Measurements from ENCODE around the gene RPH3AL.
A peak's percentile ranks its signal among the peaks of the same experiment; 100 is the strongest.

Gene RPH3AL

GRCh38 chr17:300881-301280 is 51.7 kb downstream of the RPH3AL start:
- DNase-seq = no peak

DNA sequence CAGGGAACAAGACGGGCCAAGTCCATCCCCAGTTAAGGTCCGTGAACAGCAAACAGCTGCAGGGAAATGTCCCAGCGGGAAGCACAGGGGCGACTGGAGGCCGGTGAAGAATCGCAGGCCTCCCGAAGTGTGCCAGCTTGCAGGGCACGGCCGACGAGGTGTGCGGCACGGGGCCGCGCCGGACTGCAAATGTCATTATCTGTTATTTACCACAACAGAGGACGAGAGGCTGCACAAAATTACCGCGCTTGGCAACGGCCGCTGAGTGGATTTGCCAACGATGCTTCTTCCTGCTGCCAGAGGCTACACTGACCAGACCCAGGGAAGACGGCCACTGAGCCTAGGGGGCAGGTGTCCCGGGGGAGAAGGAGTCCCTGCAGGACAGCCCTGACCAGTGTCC is 53.1 kb downstream of the RPH3AL start:
- no peak for DNase-seq

DNA sequence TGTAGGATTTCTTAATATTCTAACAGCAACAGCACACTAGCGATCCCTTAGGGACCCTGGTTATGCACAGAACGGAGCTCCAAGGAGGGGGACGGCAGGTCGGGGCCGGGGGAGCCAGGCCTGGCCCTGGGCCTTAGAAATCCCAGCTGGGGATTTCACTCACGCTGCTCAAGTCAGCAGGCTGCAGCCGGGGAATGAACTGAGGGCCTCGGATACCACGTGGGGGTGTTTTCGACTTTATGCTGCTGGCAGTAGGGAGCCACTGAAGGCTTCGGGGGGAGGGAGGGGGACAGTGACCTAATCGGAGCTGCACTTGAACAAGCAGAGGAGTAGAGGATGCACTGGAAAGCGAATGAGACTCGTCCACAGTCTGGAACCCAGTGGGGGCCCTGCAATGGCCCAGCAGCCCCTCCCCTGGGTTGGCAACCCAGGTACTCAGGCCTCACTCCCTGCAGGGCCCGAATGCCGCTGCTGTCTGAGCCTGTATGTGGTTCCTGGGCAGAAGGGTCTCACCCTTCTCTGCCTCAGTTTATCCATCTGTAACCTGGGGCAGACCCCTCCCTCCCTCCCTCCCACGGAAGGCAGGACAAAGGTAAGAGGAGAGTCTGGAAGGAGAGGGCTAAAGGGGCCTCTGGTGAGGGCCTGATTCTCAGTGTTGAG is 53.7 kb downstream of the RPH3AL start:
- peak; percentile 12 for DNase-seq

DNA sequence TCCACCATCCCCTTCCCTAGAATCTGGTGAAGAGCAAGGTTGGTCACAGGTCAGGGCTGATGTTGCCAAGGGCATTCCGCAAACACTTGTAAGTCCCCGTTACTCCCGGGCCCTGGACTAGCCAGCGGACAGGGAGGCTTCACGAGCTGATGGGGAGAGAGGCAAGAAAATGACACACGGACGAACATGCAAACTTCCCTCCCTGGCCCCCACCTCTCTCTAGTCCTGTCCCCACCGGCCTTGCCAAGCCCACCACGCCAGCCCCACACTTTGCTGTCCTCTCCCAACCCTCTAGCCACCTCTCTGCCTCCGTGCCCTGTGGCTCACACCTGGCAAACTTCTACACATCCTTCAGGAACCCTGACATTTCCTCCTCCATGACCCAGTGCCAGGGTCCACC is 54.8 kb downstream of the RPH3AL start:
- DNase-seq = no peak

GRCh38 chr17:296906-297690 is 55.5 kb downstream of the RPH3AL start:
- no peak for DNase-seq

GRCh38 chr17:296379-296778 is 56.2 kb downstream of the RPH3AL start:
- no peak for DNase-seq

DNA sequence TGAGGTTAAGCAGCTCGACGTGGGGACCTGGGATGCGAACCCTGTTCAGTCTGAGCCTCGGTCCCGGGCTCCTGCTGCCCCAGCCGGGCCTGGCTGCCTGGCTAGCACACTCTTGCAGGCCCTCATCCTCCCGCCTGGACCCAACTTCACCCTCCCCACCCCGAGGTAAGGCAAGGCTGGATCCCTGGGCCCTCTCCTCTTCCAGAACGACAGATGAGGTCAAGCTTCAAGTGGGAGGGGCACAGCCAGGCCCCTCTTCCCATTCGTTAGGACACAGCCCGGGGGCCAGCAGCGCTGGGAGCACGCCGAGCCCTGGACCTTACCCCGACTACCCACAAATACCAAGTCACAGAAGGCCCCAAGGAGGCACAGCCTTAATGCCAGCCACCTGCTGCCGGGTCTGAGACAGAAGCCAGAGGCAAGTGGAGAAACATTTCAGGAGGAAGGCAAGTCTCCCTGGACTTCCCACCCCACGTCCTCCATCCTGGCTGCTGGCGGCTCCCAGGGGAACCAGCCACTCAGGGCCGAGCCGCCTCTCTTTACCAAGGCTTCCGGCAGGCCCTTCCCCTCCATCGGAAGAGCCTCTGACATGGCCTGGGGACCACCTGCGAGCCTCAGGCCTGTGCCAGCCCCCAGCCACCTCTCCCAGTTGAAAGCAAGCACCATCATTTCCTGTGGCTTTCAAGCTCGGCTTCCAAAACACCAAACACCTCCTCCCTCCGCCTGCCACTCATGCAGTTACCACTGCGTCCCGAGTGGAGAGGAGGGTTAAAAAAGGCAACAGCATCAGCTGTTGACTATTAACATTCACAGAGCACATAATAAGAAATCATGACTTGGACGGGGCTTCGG is 59.9 kb downstream of the RPH3AL start:
- no peak for DNase-seq

GRCh38 chr17:292016-292415 is 60.6 kb downstream of the RPH3AL start:
- no peak for DNase-seq

- no peak for DNase-seq
These were observed 61.0 kb downstream of the RPH3AL start for GRCh38 chr17:291587-291986.

DNA sequence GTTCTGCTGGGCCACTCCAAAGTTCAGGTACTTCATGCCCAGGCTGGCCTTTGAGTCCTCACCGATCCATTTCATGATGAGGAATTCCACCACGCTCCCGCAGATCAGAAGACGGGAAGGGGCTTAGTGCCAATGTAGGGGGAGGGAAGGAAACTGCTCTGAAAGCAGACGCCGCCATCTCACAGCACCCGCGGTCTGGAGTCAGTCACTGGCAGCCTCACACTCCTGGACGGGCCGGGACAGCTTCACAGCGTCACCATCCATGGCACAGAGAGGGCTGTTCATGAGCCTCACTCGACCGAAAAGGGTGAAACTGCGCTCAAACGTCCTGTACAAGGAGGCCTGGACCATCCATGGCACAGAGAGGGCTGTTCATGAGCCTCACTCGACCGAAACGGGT is 62.0 kb downstream of the RPH3AL start:
- no peak for DNase-seq

DNA sequence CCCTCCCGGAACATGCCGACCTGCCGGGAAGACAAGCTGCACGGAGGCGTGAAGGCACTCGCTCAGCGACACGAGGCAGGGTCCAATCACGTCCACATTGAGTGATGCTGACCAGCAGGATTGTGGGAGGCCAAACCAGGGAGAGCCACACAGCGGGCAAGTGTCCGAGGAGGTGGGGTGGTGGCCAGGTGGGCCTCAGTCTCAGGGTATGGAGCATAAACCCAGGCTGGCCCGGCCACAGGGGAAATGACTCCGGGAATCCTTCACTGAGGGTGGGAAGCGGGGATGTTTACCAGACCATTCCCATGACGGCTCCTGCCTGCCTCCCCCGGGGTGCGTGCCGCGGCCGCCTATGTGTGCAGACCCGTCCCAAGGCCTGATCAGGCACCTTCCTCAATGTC is 62.5 kb downstream of the RPH3AL start:
- DNase-seq = no peak

GRCh38 chr17:289409-289808 is 63.2 kb downstream of the RPH3AL start:
- no peak for DNase-seq

- DNase-seq = no peak
These were observed 63.7 kb downstream of the RPH3AL start for GRCh38 chr17:288802-289356.

DNA sequence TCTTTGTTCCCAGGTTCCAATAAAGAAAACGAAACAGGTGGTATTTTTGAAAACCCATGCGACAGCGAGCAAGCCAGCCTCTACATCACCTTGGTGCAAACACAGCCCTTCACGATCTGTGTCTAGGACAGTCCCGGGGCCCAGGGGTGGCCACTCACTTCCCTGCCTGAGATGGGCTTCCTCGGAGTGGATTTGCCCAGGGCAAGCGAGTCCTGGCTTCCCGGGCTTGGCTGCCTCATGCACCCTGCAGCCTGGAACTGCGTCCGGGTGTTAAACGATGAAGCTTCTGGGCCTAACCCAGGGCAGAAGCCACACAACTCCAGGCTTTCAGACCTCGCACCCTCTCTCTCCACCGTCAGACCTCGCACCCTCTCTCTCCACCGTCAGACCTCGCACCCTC is 66.0 kb downstream of the RPH3AL start:
- DNase-seq = no peak

GRCh38 chr17:285751-286422 is 66.7 kb downstream of the RPH3AL start:
- DNase-seq = no peak

DNA sequence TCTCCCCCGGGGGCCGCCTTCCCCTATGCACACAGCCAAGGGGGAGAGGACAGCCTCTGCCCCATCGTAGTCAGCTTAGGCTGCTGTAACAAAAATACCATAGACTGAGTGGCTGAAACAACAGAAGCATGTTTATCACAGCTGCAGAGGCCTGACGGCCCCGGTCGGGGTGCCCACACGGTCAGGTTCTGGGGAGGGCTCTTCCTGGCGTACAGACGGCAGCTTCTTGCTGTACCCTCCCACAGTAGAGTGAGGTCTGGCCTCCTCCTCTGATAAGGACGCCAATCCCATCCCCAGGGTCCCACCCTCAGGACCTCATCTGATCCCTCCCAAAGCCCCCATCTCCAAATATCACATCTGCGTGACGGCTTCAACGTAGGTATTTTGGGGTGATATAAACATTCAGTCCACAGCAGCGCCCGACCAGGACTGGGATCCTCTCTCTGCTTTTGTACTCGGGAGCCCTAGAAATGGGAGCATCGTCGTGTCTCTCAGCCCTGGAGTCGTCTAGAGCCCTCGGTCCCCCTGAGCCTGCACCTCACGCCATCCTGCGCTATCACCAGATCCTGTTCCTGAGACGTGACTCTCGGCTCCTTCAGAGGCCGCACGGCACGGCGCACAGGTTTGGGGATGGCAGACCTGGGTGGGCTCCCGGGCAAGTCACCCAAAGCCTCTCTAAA is 67.8 kb downstream of the RPH3AL start:
- no peak for DNase-seq

- DNase-seq = no peak
These were observed 68.5 kb downstream of the RPH3AL start for GRCh38 chr17:283911-284675.

GRCh38 chr17:282912-283882 is 69.4 kb downstream of the RPH3AL start:
- no peak for DNase-seq

- no peak for DNase-seq
These were observed 70.4 kb downstream of the RPH3AL start for GRCh38 chr17:282000-282911.

All from fibroblast of skin of scalp (primary cell).